ENCODE results near the gene ADAM8.

DNA sequence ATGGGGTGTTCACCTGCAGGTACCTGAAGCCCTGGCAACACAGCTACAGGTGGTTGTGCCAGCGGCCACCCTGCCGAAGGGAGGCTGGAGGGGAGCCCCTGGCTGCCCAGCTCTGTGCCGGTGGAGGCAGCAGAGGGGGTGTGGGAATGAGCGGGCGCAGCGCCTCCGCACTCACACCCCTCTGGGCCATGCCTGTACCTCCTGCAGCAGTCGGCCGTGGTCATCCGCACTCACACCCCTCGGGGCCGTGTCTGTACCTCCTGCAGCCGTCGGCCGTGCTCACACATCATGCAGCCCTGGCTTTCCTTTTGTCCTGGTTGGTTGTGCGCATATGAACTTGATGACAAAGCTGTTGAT lies 33.7 kb upstream of the ADAM8 start:
- no peak for TF ChIP-seq GATA2 (IDR thresholded peaks at IDR 0.05; ENCODE audit: low read depth, low read length)
- no peak for TF ChIP-seq GATA3 (IDR thresholded peaks at IDR 0.05; ENCODE audit: low read depth, low read length)
